HUES6 (cell line): ENCODE measurements around the gene SCAMP2.
A peak's percentile ranks its signal among the peaks of the same experiment; 100 is the strongest.
"Not testable (repeated sequence)": the region's sequence is repeated elsewhere in the genome, so short reads cannot be mapped to it uniquely, and the experiment has no call there.

ENCODE experiments used
- H3K27ac ChIP-seq: 2 replicates; pipeline ENCODE4 v1.7.0; 2013; ENCODE audit warnings: low read depth, mild to moderate bottlenecking, low read length, inconsistent platforms
- H3K27me3 ChIP-seq: 2 replicates; pipeline ENCODE4 v1.6.1; 2013; ENCODE audit warnings: low read length; ENCODE audit not compliant: control insufficient read depth, insufficient read depth
- H3K36me3 ChIP-seq: 2 replicates; pipeline ENCODE4 v1.6.1; 2013; ENCODE audit warnings: low read length; ENCODE audit not compliant: control insufficient read depth, insufficient read depth
- H3K4me1 ChIP-seq: 2 replicates; pipeline ENCODE4 v1.6.1; 2013; ENCODE audit warnings: low read length; ENCODE audit not compliant: control insufficient read depth, insufficient read depth
- H3K4me3 ChIP-seq: 2 replicates; pipeline ENCODE4 v1.5.1; 2013; ENCODE audit warnings: low read depth, low read length
- H3K9ac ChIP-seq: one replicate; pipeline ENCODE4 v1.6.1; 2013; ENCODE audit warnings: mild to moderate bottlenecking, low read length
- H3K9me3 ChIP-seq: 2 replicates; pipeline ENCODE4 v1.6.1; 2013; ENCODE audit warnings: low read depth, low read length; ENCODE audit not compliant: control insufficient read depth, insufficient read depth

Gene SCAMP2

GRCh38 chr15:74890665-74890960 is 17.4 kb upstream of the SCAMP2 start:
- Histone ChIP-seq H3K27me3 (no peaks in the 10 kb centered on the region), H3K4me1 (peaks cover 5% of the 10 kb centered on the region; the same call in 1 of the 2 replicates), H3K27ac (no peak overlapping the region)

DNA sequence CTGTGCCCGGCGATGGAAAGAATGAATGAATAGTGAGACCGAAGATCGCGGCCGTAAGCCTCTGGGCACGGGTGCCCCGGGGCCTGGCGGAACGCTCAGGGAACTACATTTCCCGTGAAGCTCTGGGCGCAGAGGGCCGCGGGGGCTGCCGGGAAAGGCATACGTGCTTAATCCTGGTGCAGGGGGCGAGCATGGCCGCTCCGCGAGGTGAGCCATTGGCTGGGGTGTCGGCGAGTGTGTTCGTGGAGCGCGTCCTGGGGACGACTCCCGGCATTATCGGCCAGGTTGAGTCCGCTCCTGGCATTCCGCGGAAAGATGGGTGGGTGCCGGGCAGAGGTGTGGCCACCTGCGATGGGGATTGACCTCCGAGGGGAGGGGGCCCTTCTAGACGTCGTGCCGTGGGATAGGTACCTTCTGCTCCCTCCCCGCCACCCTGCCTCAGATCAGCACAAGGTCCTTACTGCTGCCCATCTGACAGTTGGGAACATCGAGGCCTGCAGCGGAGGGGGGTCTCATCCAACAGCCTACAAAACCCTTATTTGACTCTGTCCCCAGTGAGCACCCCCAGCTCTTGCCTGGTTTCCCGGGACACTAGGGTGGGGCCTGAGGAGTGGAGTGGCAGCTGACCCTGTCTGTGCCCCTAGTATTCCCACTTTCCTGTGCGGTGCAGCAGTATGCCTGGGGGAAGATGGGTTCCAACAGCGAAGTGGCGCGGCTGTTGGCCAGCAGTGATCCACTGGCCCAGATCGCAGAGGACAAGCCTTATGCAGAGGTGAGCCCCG is 16.9 kb upstream of the SCAMP2 start, which contains the start of gene MPI:
Gene MPI (plus strand): TSS at position 160 of the 782 bp plus-strand sequence. CDS start 32 bp downstream, at position 192.
- Histone ChIP-seq H3K4me3 (peak within 1 kb of the TSS; percentile 79), H3K9ac (peak within 1 kb of the TSS; percentile 88), H3K27me3 (no peaks in the 10 kb centered on the region), H3K36me3 (peaks cover 25% of the 10 kb centered on the region), H3K27ac (no peak within 1 kb of the TSS), H3K9me3 (no peaks in the 10 kb centered on the region), H3K4me1 (peaks cover 5% of the 10 kb centered on the region; the same call in 1 of the 2 replicates)

More at GRCh38 chr15:74890665-74890960, 17.4 kb upstream of the SCAMP2 start:
- peak overlapping the region; percentile 79 for H3K4me3 ChIP-seq
- H3K9me3 ChIP-seq, result no peaks in the 10 kb centered on the region
- H3K9ac ChIP-seq, result peak overlapping the region; percentile 88
- peaks cover 25% of the 10 kb centered on the region for H3K36me3 ChIP-seq

DNA sequence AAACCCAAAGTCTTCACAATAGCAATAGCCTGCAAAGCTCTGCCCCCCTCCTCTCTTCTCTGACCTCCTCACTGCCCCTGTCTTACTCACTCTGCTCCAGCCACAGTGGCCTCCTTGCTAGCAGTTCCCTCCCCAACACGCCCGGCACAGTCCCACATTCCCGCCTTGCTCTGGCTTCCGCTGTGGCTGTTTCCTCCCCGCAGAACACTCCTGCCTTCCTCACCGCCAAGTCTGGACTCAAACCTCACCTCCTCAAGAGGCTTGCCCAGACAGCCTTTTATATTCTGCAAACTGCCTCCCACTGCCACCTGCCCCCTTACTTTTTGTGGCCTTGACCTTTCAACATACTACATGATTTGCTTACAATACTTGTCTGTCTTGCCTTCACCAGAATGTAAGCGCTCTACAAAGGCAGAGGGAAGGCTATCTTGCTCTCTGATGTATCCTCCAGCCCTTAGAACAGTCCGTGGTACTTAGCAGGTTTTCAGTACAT is 16.3 kb upstream of the SCAMP2 start:
- Histone ChIP-seq H3K9ac (peak overlapping the region; percentile 6), H3K36me3 (peaks cover 25% of the 10 kb centered on the region), H3K27me3 (no peaks in the 10 kb centered on the region), H3K9me3 (no peaks in the 10 kb centered on the region), H3K4me3 (peak overlapping the region; percentile 79), H3K4me1 (peaks cover 5% of the 10 kb centered on the region; the same call in 1 of the 2 replicates), H3K27ac (no peak overlapping the region)

- H3K27me3 ChIP-seq, result no peaks in the 10 kb centered on the region
- H3K4me1 ChIP-seq, result peaks cover 5% of the 10 kb centered on the region; the same call in 1 of the 2 replicates
- peaks cover 23% of the 10 kb centered on the region for H3K36me3 ChIP-seq
- H3K9ac ChIP-seq, result no peak overlapping the region
- no peak overlapping the region for H3K27ac ChIP-seq
- no peaks in the 10 kb centered on the region for H3K9me3 ChIP-seq
- peak overlapping the region; percentile 79; the same call in 1 of the 2 replicates for H3K4me3 ChIP-seq
Measured at GRCh38 chr15:74888716-74889115, 15.6 kb upstream of the SCAMP2 start.

DNA sequence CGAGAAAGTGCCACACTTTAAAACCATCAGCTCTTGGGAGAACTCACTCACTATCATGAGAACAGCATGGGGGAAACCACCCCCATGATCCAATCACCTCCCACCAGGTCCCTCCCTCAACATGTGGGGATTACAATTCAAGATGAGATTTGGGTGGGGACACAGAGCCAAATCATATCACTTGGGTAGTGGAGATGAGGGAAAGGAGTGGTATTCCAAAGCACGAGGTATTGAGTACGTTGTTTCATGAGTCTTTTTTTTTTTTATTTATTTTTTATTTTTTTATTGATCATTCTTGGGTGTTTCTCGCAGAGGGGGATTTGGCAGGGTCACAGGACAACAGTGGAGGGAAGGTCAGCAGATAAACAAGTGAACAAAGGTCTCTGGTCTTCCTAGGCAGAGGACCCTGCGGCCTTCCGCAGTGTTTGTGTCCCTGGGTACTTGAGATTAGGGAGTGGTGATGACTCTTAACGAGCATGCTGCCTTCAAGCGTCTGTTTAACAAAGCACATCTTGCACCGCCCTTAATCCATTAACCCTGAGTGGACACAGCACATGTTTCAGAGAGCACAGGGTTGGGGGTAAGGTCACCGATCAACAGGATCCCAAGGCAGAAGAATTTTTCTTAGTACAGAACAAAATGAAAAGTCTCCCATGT is 14.5 kb upstream of the SCAMP2 start:
- H3K9me3 ChIP-seq, H3K27ac ChIP-seq, H3K9ac ChIP-seq, H3K4me1 ChIP-seq, H3K27me3 ChIP-seq, H3K4me3 ChIP-seq: not testable (repeated sequence)
- peaks cover 13% of the 10 kb centered on the region for H3K36me3 ChIP-seq

DNA sequence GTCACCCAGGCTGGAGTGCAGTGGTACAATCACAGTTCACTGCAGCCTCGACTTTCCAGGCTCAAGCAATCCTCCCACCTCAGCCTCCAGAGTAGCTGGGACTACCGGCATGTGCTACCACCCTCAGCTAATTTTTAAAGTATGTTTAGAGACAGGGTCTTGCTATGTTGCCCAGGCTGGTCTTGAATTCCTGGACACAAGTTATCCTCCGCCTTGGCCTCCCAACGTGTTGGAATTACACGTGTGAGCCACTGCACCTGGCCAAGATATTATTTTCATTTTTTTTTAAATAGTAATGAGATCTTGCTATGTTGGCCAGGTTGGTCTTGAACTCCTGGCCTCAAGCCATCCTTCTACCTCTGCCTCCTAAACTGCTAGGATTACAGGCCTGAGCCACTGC is 12.3 kb upstream of the SCAMP2 start:
- H3K27ac ChIP-seq, result no peak overlapping the region

GRCh38 chr15:74884428-74885223 is 11.5 kb upstream of the SCAMP2 start:
- H3K9ac ChIP-seq, result no peak overlapping the region
- H3K36me3 ChIP-seq, result no peaks in the 10 kb centered on the region
- no peak overlapping the region for H3K4me3 ChIP-seq
- H3K4me1 ChIP-seq, result peaks cover 5% of the 10 kb centered on the region; the same call in 1 of the 2 replicates
- no peaks in the 10 kb centered on the region for H3K27me3 ChIP-seq
- peaks cover 8% of the 10 kb centered on the region; the same call in 1 of the 2 replicates for H3K9me3 ChIP-seq
- no peak overlapping the region for H3K27ac ChIP-seq

More for the DNA sequence above, 12.3 kb upstream of the SCAMP2 start:
- H3K4me3 ChIP-seq, result no peak overlapping the region
- peaks cover 5% of the 10 kb centered on the region; the same call in 1 of the 2 replicates for H3K4me1 ChIP-seq
- H3K27me3 ChIP-seq, result no peaks in the 10 kb centered on the region
- no peak overlapping the region for H3K9ac ChIP-seq
- peaks cover 8% of the 10 kb centered on the region; the same call in 1 of the 2 replicates for H3K9me3 ChIP-seq
- H3K36me3 ChIP-seq, result no peaks in the 10 kb centered on the region

DNA sequence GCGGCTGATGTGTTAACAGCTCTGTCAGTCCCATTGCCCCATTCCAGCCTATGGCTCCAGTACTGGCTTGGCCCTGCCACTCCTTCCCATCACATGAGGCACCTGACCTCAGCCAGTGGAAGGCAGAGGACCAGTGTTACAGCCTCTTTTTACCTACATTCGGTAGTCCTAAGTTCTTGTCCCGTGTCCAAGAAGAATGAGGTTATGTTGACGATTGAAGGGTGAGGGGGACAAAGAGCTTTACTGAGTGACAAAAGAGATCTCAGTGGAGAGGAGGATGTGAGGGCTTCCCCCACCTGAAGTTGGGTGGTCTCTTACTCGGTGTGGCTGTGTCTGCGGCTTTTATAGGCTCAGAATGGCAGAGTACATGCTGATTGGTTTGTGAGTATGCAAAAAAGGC is 9.4 kb upstream of the SCAMP2 start:
- peaks cover 8% of the 10 kb centered on the region; the same call in 1 of the 2 replicates for H3K9me3 ChIP-seq
- no peak overlapping the region for H3K27ac ChIP-seq
- no peaks in the 10 kb centered on the region for H3K36me3 ChIP-seq
- no peak overlapping the region for H3K9ac ChIP-seq
- H3K4me3 ChIP-seq, result no peak overlapping the region
- H3K4me1 ChIP-seq, result no peaks in the 10 kb centered on the region
- H3K27me3 ChIP-seq, result no peaks in the 10 kb centered on the region

- H3K9me3 ChIP-seq, result peaks cover 8% of the 10 kb centered on the region; the same call in 1 of the 2 replicates
- H3K4me3 ChIP-seq, result no peak overlapping the region
- H3K4me1 ChIP-seq, result peaks cover 3% of the 10 kb centered on the region; the same call in 1 of the 2 replicates
- H3K9ac ChIP-seq, result no peak overlapping the region
- no peak overlapping the region for H3K27ac ChIP-seq
- H3K27me3 ChIP-seq, result no peaks in the 10 kb centered on the region
- no peaks in the 10 kb centered on the region for H3K36me3 ChIP-seq
Measured at GRCh38 chr15:74878273-74878672, 5.1 kb upstream of the SCAMP2 start.

- no peak overlapping the region for H3K27ac ChIP-seq
- no peaks in the 10 kb centered on the region for H3K9me3 ChIP-seq
- H3K9ac ChIP-seq, result peak overlapping the region; percentile 9
- H3K4me1 ChIP-seq, result peaks cover 21% of the 10 kb centered on the region; the same call in 1 of the 2 replicates
- no peaks in the 10 kb centered on the region for H3K27me3 ChIP-seq
- peak overlapping the region; percentile 90 for H3K4me3 ChIP-seq
- no peaks in the 10 kb centered on the region for H3K36me3 ChIP-seq
Measured at GRCh38 chr15:74873756-74874424, 725 bp upstream of the SCAMP2 start.
